GM21423 (cell line): ENCODE results near the gene DLX4.

Experiments used
- ATAC-seq: cut with Tn5 transposase; IDR thresholded peaks from one replicate; pipeline ENCODE4 v1.9.1; 2021; ENCODE audit warnings: mild to moderate bottlenecking, moderate library complexity; ENCODE audit not compliant: unreplicated experiment

The DLX4 gene

GRCh38 chr17:50003911-50004310, 34.9 kb downstream of the DLX4 start:
- no peak for ATAC-seq

GRCh38 chr17:50009282-50009681, 40.3 kb downstream of the DLX4 start:
- no peak for ATAC-seq

- no peak for ATAC-seq
Measured at GRCh38 chr17:50013079-50013478, 44.1 kb downstream of the DLX4 start.

- no peak for ATAC-seq
Measured at GRCh38 chr17:50014471-50015088, 45.6 kb downstream of the DLX4 start.

GRCh38 chr17:50015146-50015545, 46.2 kb downstream of the DLX4 start:
- no peak for ATAC-seq

GRCh38 chr17:50018909-50019308, 49.9 kb downstream of the DLX4 start:
- no peak for ATAC-seq

- ATAC-seq: no peak
Measured at GRCh38 chr17:50020841-50021599, 52.0 kb downstream of the DLX4 start.

GRCh38 chr17:50021681-50022370, 52.8 kb downstream of the DLX4 start:
- no peak for ATAC-seq

- ATAC-seq: no peak
Measured at GRCh38 chr17:50022463-50023130, 53.6 kb downstream of the DLX4 start.

GRCh38 chr17:50023520-50023919, 54.5 kb downstream of the DLX4 start:
- no peak for ATAC-seq
